Measurements from ENCODE around the gene UBTD1. TPM values are rescaled to one million over a fixed set of nuclear protein-coding genes. Genes with fewer than 3 reads are reported as not detected.

UBTD1 gene
- polyA plus RNA-seq, 3 donors, result 9.2 to 12.5 (median 11.3) TPM

DNA sequence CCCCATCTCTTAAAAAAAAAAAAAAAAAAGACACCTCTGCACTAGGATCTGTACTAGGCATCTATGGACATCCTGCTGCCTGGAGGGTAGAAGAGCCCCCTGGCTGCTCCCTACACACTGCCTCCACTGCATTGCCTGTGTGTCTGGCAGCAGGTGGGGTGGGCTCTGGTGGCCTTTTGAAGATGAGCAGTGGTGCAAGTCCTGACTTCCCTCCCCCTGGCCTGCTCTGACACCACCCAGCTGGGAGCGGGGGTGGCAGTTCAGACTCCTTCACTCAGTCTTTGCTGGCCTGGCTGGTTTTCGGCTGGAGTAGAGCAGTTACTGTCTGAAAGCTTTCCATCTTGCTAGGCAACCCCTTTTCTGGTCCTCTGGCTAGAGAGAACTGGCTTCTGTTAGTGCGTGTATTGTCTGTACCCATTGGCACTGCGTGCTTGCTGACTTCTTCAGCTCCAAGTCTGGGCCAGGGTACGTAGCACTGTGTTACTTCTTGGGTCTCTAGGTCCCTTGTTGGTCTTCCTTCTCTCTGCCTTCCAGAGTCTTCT lies 108.4 kb downstream of the UBTD1 start:
- peak; percentile 8 for DNase-seq

DNA sequence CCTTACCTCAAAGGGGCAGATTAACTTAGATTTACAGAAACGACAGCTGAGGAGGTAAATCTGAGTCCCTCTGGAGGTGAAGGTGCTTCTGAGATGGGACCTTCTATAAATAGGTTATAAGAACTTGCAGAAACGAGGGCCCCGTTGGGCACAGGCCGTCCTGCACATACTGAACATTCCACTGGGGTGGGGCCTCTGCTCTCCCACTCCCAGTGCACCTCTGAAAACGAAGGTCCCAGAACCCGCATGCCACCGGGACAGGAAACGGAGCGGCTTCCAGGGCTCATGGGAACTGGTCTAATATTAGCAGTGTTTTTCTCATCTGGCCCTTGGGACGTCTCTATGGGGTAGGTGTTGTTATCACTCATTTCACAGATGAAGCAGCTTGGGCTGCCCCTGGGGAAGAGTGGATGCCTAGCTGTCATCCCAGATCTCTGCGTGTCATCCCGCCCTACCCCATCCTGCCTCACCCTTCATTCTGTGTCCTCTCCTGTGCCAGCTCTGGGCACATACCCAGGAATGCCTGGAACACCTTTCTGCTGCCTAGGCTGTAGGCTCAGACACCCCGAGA lies 110.4 kb downstream of the UBTD1 start:
- no peak for DNase-seq

DNA sequence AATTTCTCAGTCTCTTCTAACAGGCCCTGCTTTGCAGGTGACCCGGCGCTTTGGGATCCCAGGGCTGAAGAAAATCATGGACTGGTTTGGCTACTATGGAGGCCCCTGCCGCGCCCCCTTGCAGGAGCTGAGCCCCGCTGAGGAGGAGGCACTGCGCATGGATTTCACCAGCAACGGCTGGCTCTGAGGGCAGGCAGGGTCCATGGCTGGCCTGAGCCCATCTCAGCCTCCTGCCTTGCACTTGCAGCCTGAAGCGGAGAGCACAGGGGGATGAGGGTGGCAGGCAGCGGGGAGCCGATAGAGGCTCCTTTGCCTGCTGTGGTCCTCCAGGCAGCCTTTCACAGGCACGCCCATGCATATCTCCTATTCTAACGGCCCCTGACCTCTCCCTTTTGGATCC lies 112.7 kb downstream of the UBTD1 start:
- DNase-seq, result no peak

DNA sequence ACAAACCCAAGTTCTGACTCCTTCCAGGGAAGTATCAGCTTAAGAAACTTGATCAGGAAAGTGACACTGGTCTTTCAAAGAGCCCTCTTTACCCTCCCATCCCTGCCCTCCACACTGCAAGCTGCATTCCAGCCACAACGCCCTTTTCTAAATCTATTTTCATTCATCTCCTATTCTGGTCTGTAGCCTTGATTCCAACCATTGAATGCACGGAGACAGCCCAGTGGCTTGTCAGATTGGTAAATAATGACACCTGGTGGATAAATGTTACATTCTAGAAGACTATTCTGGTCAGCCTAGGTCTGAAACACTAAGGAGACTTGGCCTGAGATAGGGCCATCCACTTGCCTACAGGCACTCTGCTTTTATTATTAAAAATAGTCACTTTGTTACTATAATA lies 113.7 kb downstream of the UBTD1 start:
- peak; percentile 39 for DNase-seq

DNA sequence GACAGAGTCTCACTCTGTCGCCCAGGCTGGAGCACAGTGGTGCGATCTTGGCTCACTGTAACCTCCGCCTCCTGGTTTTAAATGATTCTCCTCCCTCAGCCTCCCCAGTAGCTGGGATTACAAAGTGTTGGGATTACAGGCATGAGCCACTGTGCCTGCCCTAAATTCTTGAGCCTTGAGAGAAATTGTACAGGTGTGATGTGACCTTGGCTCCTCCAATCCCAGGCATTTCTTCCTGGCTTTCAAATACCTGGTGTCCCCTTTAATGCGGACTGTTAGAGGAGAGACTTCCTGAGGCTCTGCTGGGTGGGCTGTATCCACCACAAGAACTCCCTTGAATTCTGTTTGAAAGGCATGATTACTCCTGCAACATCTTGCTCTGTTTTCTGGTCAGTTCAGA lies 119.6 kb downstream of the UBTD1 start:
- no peak for DNase-seq

- no peak for DNase-seq
Observed at GRCh38 chr10:97618733-97619132, 120.0 kb downstream of the UBTD1 start.

Other genes starting within 250 kb of the UBTD1 start
- gene ARHGAP19, start 206.3 kb upstream of the UBTD1 start, polyA plus RNA-seq (ENCODE audit: insufficient read length in 3 of 3), result 10 to 100 TPM; 27.6 to 28.7 (median 28.2) TPM
- 1 to 10 TPM; 3.8 to 5.2 (median 4.3) TPM for gene FRAT1, start 179.7 kb upstream of the UBTD1 start, polyA plus RNA-seq (ENCODE audit: insufficient read length in 3 of 3)
- gene FRAT2, start 164.2 kb upstream of the UBTD1 start, polyA plus RNA-seq (ENCODE audit: insufficient read length in 3 of 3), result 10 to 100 TPM; 13.1 to 14.1 (median 14.0) TPM
- 10 to 100 TPM; 26.3 to 34.6 (median 26.7) TPM for gene RRP12, start 97.6 kb upstream of the UBTD1 start, polyA plus RNA-seq (ENCODE audit: insufficient read length in 3 of 3)
- gene PGAM1, start 72.7 kb upstream of the UBTD1 start, polyA plus RNA-seq (ENCODE audit: insufficient read length in 3 of 3), result 100 to 1,000 TPM; 164 to 200 (median 193) TPM
- 10 to 100 TPM; 32.0 to 43.3 (median 39.7) TPM for gene EXOSC1, start 52.9 kb upstream of the UBTD1 start, polyA plus RNA-seq (ENCODE audit: insufficient read length in 3 of 3)
- 10 to 100 TPM; 40.5 to 43.1 (median 40.7) TPM for gene ZDHHC16, start 52.7 kb upstream of the UBTD1 start, polyA plus RNA-seq (ENCODE audit: insufficient read length in 3 of 3)
- gene MMS19, start 502 bp upstream of the UBTD1 start, polyA plus RNA-seq (ENCODE audit: insufficient read length in 3 of 3), result 100 to 1,000 TPM in 2 of 3 donors, 10 to 100 TPM in 1; 94.4 to 108 (median 106) TPM
- gene ANKRD2, start 73.9 kb downstream of the UBTD1 start, polyA plus RNA-seq (ENCODE audit: insufficient read length in 3 of 3), result under 1 TPM; 0.39 to 0.50 (median 0.49) TPM
- gene HOGA1, start 85.5 kb downstream of the UBTD1 start, polyA plus RNA-seq (ENCODE audit: insufficient read length in 3 of 3), result 10 to 100 TPM; 48.5 to 70.8 (median 69.1) TPM
- 1 to 10 TPM in 2 of 3 donors, under 1 TPM in 1; 0.31 to 3.5 (median 1.3) TPM for gene C10orf62, start 90.8 kb downstream of the UBTD1 start, polyA plus RNA-seq (ENCODE audit: insufficient read length in 3 of 3)
- gene MORN4, start 134.6 kb downstream of the UBTD1 start, polyA plus RNA-seq (ENCODE audit: insufficient read length in 3 of 3), result 10 to 100 TPM; 21.7 to 29.7 (median 22.9) TPM
- 10 to 100 TPM; 18.8 to 20.7 (median 20.5) TPM for gene PI4K2A, start 141.7 kb downstream of the UBTD1 start, polyA plus RNA-seq (ENCODE audit: insufficient read length in 3 of 3)
- 1 to 10 TPM; 4.3 to 5.3 (median 4.5) TPM for gene AVPI1, start 188.3 kb downstream of the UBTD1 start, polyA plus RNA-seq (ENCODE audit: insufficient read length in 3 of 3)
- gene MARVELD1, start 214.8 kb downstream of the UBTD1 start, polyA plus RNA-seq (ENCODE audit: insufficient read length in 3 of 3), result 10 to 100 TPM; 36.4 to 46.8 (median 43.9) TPM
- gene ZFYVE27, start 238.2 kb downstream of the UBTD1 start, polyA plus RNA-seq (ENCODE audit: insufficient read length in 3 of 3), result 10 to 100 TPM; 22.7 to 40.4 (median 37.7) TPM